ENCODE data around the gene AGO3.

AGO3 gene

DNA sequence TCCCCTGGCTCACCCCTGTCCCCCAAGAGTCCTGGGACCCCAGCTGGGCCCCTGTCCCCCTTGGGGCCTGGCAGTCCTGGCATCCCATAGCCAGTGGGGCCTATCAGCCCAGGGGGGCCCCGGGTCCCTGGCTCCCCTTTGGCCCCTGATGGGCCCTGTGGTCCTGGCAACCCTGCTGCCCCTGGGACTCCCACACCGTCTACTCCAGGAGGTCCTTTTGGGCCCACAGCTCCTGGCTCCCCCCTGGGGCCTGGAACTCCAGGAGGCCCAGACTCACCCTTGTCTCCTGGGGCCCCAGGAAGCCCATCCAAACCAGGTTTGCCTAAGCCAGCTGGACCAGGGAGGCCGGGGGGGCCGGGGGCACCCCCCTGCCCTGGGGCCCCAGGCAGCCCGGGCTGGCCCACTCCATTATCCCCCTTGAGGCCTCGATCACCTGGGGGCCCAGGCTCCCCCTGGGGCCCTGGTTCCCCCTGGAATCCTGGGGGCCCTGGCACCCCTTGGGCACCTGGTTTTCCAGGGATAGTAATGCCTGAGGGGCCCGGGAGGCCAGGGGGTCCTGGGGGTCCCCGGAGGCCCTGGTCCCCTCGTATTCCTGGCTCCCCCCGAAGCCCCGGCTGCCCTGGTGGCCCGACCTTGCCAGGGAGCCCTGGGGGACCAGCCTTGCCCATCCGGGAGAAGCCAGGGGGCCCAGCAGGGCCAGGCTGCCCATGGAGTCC is 167.9 kb downstream of the AGO3 start:
- DNase-seq: no peak

DNA sequence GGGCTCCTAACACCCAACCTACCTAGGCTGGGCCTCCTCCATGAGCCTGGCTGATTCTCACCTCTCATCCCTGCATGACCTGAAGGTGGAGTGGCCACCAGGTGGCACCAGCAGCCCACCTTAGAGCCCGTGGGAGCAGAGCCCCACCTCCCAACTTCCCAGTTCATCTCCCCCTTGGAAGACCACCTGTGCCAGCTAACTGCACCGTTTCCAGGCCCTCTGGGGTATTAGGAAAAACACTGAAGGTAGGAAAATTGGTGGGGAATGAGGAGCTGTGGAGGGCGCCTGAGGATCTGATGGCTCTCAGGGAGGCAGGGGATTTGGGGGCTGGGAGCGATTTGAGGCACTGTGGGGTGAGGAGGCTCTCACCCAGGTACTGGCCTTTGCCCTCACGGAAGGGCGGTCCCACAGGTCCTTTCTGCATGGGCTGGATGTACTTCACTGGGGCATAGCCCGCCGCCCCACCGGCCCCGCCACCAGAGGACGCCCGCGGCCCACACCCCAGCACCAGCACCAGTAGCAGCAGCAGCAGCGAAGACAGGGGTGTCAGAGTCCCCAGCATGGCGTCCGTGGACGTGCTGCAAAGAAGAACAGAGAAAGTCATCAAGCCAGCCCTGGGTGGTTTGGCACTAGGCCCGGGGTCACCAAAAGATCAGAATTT is 168.9 kb downstream of the AGO3 start:
- peak; percentile 59 to 72 for DNase-seq

DNA sequence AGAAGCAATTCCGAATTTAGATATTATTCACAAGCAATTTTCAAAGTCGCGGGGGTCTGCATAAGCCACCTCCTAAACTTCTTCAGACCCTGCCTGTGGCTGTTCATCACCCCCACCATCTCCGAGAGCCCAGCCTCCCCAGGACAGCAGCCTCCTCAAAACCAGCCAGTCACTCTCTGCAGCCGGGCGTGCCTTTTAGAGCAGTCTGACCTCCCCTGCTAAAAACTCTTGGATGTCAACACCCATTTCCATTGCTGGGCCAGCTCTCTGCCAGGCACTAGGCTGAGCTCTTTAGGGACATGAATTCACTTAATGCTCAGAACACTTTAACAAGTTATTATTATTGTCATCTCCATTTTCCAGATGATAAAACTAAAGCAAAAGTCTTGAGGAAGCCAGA is 169.5 kb downstream of the AGO3 start:
- no peak for DNase-seq

DNA sequence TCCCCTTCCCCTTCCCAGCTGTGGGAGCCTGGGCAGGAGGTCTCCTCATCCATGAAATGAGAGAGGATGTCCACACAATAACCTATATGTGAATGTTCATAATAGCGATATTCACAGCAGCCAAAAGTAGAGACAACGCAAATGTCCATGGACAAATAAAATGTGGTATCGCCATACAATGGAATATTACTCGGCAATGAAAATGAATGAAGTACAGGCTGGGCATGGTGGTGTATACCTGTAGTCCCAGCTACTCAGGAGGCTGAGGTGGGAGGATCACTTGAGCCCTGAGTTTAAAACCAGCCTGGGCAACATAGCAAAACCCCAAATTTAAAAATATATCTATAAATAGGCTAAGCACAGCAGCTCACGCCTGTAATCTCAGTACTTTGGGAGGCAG is 170.6 kb downstream of the AGO3 start:
- DNase-seq: no peak

DNA sequence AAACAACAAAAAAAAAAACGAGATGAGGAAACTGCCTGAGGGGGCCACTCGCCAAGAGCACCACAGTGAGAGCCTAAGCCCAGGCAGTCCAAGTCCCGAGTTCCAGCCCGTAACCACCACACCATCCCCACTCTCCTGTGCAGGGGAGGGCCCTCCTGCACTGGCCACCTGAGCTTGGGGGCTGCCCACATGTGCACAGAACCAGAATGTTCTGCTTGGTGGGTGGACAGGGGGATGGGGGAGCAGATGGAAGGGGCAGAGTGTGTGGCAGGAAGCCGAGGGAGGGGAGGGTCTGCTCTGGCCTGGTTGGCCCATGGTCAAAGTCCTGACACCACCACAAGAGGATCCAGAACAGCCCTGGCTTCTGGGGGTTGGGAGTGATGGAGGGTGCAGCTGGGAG is 175.4 kb downstream of the AGO3 start:
- no peak for DNase-seq

DNA sequence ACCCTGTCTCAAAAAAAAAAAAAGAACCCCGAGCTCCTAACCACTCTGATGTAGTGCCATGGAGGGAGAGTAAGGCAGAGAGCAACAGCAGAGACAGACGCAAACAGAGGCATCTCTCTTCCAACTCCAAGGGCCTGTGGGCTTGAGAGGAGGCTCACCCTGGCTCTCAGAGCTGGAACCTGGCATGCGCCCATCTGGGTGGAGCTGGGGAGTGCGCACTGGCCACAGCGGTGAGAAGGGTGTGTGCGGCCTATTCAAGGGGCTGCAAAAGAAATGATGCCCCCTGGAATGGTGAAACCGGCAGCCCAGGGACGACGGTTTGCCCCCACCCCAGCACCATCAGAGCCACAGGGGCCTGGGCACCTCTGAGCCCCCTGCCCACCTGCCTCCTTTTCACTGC is 176.5 kb downstream of the AGO3 start:
- DNase-seq: no peak

DNA sequence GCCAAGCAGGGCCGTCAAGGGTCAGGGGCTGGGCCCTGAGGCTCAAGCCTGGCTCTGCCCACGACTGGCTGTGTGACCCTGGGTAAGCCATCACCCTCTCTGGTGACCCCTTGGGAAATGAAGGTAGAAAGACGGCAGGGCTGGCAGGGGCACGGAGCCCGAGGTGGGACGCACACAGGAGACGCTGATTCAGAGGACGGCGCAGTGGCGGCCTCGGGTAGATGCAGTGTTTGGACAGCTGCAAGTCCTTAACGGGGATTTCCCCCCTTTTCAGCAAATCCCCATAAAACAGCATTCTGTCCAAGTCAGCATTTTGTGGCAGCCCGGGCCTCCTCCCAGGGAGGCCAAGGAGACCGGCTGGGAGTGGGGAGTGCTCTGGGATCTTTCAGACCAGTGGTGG is 177.4 kb downstream of the AGO3 start:
- no peak for DNase-seq

DNA sequence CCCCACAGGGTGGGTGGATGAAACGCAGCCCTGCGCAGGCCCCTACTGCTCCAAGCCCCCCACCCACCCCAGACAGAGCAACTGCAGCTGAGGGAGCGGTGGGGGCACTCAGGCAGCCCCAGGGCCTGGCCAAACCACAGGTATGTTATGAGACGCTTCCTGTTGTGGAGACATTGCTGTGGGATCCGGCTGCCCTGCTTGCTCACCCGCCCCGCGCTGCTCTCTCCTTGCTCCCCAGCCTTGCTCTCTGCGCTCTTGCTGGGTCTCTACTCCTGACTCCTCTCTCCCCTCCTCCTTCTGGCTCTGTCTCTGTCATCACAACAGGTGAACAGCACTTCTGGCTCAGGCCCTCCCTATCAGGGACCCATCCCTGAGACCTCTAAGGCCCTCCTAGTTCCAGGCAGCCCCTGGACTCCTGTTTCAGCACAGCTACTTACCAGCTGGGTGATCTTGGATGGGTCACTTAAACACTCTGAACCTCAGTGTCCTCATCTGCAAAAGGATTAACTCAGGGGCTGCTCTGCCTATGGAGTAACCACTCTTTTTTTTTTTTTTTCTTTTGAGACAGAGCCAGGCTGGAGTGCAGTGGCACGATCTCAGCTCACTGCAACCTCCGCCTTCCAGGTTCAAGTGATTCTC is 178.3 kb downstream of the AGO3 start:
- DNase-seq: no peak

DNA sequence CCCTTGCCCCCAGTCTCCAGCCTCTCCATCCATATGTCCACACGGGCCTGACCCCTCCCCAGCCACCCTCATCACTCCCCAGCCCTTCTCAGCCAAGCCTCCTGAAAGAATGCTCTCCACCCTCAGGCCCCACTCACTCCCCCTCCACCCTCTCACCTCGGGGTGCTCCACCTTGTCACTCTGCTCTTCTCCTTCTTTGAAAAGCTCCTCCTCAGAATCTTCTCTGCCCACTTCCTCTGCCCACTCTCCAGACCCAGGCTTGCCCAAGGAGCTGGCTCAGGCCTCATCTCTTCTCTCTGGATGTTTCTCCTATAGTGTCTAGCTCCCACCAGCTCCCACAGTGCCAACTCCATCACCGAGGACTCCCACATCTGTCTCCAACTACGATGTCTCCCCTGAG is 180.2 kb downstream of the AGO3 start:
- no peak for DNase-seq

DNA sequence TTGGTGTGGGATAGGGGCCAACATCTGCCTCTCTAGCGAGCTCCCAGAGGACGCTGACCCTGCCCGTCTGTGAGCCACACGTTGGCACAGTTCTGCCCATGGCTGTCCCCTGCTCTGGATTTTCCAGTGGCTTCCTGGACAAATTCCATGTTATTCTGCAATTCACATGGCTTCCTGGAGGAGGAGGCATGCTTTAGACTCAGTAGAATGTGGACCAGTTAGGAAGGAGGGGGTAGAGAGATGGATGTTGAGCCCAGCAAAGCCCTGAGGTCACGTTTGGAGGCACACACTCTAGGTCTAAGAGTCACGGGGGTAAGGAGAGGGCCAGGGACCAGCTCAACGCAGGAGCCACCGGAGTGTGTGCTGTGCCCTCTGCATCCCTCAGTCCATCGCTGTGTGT is 181.9 kb downstream of the AGO3 start:
- DNase-seq: no peak

DNA sequence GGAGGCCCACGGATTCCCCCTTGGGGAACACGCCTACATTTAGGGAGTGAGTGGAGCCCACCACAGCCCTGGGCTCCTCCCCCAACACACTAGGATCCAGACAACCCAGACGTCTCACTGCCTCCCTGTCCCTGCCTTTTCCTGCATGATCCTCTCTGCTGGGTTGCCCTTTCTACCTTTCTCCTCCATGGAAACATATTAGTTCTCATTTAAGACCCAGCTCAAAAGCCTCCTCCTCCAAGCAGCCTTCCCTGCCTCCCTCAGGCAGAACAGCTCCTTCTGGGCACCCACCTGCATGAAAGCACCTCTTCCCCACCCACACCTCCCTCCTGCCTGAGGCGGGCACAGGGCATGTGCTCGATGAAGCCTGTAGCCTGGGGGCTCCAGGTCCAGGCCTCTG is 183.5 kb downstream of the AGO3 start:
- DNase-seq: no peak

DNA sequence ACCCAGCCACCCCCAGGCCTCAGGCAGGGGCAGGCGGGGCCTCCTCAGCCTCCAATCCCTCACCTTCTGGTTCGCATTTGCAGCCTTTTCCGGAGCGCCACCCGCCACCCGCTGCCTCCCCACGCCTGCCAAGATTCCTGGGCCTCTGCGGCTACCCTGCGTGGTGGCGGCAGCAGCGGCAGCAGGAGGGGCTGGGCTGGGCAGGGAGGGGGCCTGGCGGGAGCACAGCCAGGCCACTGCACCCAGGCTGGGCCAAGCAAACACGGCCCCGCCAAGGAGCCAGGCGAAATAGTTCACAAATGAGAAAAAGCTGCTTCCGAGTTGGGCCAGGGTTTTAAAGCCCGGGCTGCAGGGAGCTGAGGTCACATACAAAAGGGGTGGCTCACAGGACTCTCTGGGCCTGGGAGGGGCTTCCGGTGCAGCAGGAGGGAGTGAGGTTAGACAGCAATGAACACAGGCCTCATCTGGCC is 184.3 kb downstream of the AGO3 start:
- DNase-seq: no peak

DNA sequence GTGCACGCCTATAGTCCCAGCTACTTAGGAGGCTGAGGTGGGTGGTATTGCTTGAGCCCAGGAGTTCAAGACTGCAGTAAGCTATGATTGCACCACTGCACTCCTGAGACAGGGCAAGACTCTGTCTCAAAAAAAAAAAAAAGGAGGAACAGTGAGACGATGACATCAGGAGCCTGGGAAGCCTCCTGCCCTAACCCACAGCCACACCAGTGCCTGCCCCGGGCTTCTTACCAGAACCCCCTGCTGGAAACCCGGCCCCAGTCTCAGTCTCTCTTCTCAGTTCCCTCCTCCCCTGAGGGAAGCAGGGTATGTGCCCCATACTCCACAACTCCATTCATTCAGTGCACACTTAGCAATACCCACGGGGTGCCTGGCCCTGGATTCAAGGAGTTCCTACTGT is 185.0 kb downstream of the AGO3 start:
- DNase-seq: no peak

DNA sequence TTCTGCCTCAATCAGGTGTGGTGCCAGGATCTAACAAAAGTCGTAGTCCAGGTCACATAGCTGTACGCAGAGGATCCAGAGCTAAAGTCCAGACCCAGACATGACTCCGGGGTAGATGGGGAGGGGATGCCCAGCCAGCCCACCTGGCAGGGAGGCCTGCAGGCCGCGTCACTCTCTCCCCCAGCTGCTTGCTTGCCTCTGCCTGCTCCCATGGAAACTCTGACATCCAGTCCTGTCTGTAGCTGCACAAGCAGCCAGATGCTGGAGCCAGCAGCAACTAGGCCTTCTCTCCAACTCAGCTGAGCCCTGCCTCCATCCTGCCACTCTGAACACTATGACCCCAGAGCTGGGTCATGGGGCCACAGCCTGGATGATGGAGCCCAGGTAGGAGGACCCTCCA is 186.0 kb downstream of the AGO3 start:
- no peak for DNase-seq

DNA sequence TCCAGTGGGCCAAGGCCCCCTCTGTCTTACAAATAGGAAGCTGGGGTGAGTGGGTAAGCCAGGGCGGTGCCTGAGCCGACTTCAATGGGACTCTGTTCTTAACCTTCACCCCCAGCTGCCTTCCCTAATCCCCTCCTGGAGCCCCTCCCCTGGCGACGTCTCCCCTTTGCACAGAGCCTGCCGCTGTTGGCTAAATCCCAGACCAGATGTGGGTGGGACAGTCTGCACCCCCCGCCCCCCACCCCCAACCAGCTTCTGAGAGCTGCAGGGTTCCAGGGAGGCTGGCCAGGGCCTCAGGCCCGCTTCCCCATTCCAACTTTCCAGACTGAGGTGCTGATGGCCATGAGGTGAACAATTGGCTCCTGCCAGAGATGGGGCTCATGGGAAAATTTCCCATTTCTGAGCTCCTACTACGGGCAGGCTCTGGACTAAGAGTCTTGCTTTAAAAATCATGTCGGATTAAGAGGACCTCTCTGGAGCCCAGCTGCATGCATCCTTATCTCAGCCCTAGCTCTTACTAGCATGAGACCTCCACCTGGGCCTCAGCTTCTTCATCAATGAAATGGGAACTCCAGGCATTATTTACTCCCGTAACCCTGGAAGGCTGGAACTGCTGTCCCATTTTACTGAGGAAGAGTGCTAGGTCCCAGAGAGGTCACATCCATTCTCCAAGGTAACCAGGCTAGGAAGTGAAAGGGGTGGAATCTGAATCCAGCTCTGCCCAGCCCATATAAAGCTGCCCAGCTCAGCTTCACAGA is 187.7 kb downstream of the AGO3 start:
- peak in 1 of 2 experiments; percentile 18 for DNase-seq

DNA sequence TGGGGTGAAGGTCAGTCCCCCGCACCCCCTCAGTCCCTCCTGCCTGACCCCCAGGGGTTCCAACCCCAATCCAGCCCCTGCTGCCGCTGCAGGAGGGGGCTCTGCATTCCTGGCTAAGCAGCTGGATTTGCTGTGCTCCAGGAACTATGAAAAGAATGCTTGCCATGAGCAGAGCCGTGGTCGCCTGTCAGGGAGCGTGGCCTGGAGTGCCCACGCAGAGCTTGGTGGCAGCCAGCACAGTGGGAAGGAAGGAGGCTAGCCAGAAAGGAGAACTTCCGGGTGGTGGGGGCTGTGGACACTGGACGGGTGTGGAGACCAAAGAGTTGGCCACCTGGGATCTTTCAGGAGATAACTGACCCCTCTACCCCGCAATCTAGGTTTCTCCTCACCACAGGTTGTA is 188.6 kb downstream of the AGO3 start:
- DNase-seq: no peak
